Right renal cortex interstitium (tissue), 3 donors: ENCODE results near the gene GJC1. TPM values are rescaled to one million over a fixed set of nuclear protein-coding genes. Genes with fewer than 3 reads are reported as not detected.

ENCODE experiments used
- polyA plus RNA-seq, 3 donors: library from polyadenylated mRNA; unstranded; fragments of 120-200 nt; gene quantifications; one replicate each; pipeline ENCODE4 v1.2.1, GENCODE V29; 2013; ENCODE audit not compliant: insufficient read length in 3 of 3

GJC1 gene
- polyA plus RNA-seq, 3 donors = 23.0 to 23.8 (median 23.4) TPM

Other genes with a start within 250 kb of the GJC1 start
- 1 to 10 TPM; 2.0 to 2.6 (median 2.1) TPM for gene MEIOC, start 173.8 kb downstream of the GJC1 start, polyA plus RNA-seq
- 10 to 100 TPM; 35.6 to 38.5 (median 37.4) TPM for gene CCDC43, start 140.5 kb downstream of the GJC1 start, polyA plus RNA-seq
- 1 to 10 TPM; 8.3 to 9.3 (median 8.9) TPM for gene DBF4B, start 121.6 kb downstream of the GJC1 start, polyA plus RNA-seq
- 1 to 10 TPM; 1.6 to 2.0 (median 1.7) TPM for gene ADAM11, start 71.3 kb downstream of the GJC1 start, polyA plus RNA-seq
- gene HIGD1B, start 17.6 kb upstream of the GJC1 start, polyA plus RNA-seq = 1 to 10 TPM; 1.9 to 2.0 (median 2.0) TPM
- 100 to 1,000 TPM; 124 to 134 (median 133) TPM for gene EFTUD2, start 69.2 kb upstream of the GJC1 start, polyA plus RNA-seq
- 1 to 10 TPM in 1 of 3 donors, under 1 TPM in 2; 0.67 to 1.1 (median 0.89) TPM for gene GFAP, start 85.2 kb upstream of the GJC1 start, polyA plus RNA-seq
- gene KIF18B, start 117.5 kb upstream of the GJC1 start, polyA plus RNA-seq = 1 to 10 TPM; 9.0 to 9.7 (median 9.1) TPM
- 1 to 10 TPM; 1.3 to 2.4 (median 1.7) TPM for gene C1QL1, start 138.0 kb upstream of the GJC1 start, polyA plus RNA-seq
- gene DCAKD, start 221.3 kb upstream of the GJC1 start, polyA plus RNA-seq = 10 to 100 TPM; 41.7 to 52.5 (median 45.7) TPM
- gene NMT1, start 231.0 kb upstream of the GJC1 start, polyA plus RNA-seq = 10 to 100 TPM; 70.6 to 73.6 (median 71.0) TPM